ENCODE data around the gene TARS3.

TARS3 gene

DNA sequence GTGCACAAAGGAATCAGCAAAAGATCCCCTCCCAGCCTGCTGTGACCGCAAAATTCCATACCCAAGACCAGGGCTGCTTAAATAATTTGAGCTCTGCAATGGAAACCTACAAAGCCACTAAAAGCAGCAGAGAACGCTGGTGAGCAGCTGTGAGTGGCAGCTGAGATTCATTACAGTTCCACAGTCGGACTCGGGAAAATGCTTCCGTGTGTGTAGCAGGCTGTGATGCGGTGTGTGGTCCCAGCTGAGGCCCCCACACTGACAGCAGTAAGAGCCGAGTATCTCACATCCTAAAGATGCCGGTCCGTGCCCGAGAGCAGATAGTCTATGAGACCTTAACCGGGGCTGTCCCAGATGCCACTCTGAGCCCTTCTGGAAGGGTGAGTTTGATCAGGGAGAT lies 109.5 kb downstream of the TARS3 start:
- Histone ChIP-seq H3K36me3 (ENCODE audit: control insufficient read depth, insufficient read depth, low read length) (no peaks in the 10 kb centered on the region), H3K27me3 (replicated peaks; ENCODE audit: control insufficient read depth, insufficient read depth, low read length) (no peaks in the 10 kb centered on the region), H3K4me3 (replicated peaks; ENCODE audit: low read depth, low read length) (no peak overlapping the region)
- TF ChIP-seq, protein P1, sequence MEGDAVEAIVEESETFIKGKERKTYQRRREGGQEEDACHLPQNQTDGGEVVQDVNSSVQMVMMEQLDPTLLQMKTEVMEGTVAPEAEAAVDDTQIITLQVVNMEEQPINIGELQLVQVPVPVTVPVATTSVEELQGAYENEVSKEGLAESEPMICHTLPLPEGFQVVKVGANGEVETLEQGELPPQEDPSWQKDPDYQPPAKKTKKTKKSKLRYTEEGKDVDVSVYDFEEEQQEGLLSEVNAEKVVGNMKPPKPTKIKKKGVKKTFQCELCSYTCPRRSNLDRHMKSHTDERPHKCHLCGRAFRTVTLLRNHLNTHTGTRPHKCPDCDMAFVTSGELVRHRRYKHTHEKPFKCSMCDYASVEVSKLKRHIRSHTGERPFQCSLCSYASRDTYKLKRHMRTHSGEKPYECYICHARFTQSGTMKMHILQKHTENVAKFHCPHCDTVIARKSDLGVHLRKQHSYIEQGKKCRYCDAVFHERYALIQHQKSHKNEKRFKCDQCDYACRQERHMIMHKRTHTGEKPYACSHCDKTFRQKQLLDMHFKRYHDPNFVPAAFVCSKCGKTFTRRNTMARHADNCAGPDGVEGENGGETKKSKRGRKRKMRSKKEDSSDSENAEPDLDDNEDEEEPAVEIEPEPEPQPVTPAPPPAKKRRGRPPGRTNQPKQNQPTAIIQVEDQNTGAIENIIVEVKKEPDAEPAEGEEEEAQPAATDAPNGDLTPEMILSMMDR (IDR thresholded peaks at IDR 0.05; ENCODE audit: insufficient read depth, low read length, poor library complexity, severe bottlenecking): no peak
- no peak for DNase-seq (ENCODE audit: extremely low read depth, insufficient read length)

DNA sequence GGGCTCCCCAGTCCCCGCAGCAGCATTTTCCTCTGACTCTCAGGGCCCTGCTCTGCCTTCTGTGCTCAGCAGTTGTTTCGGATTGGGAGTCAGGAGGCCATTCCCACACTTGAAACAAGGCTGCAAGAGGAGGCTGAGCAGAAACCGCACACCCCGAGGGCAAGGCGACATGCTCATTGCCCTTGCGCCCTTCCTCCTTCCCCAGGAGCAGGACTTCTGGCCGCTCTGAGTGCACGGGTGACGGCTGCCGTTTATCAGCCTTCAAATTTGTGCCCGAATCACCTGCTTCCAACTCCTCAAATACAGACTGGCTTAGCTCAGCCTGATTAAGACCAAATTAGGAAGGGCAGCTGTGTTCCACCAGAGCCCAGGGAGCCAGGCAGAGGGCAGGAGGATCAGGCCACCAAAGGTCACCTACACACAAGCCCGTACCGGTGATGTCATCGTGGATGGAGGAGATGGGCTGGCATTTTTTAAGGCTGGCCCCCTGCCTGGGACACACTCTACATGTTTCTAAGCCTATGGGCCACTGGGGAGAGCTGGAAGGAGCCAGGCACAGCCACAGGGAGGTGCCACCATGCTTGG lies 110.2 kb downstream of the TARS3 start:
- no peaks in the 10 kb centered on the region for H3K27me3 ChIP-seq (replicated peaks; ENCODE audit: control insufficient read depth, insufficient read depth, low read length)

DNA sequence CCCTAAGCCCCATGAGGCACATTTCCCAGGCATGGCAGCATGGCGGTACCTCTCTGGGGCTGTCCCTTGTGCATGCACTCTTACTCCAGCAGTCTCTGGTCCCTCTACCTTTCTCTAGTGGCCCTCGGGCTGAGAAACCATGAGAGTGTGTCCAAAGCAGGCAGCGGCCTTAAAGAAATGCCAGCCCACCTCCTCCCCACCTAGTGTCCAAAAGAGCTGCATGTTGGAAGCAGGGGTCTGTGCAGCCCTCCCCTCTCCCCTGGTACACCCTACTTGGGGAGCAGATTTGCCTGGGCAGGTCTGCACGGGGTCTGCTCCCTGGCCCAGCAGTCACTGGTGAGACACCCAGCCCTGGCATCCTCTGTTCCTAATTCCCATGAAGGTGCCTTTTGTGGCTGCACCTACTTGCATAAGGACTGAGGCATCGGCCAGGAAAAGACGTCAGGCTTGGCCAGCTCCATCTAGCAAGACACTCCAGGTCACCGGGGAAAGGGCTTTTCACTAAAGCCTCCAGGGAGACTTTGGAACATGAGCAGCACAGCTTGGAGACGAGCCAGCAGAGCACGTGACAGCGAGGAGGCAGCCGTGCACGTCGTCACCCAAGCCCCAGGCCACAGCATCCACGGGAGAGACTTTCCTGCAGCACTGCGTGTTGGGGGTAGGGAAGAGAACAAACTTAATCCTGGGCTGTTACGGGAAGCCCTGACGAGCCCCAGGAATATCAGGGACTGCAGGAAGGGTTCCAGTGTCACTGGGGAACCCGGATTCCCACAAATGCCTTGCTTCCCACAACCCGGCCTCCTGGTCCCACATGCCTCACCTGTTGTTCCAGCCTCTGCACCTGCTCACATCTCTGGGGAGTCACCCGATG lies 110.9 kb downstream of the TARS3 start:
- DNase-seq (ENCODE audit: extremely low read depth, insufficient read length): no peak
- TF ChIP-seq, protein P1 (IDR thresholded peaks at IDR 0.05; ENCODE audit: insufficient read depth, low read length, poor library complexity, severe bottlenecking): no peak
- H3K36me3 ChIP-seq (ENCODE audit: control insufficient read depth, insufficient read depth, low read length): no peaks in the 10 kb centered on the region
- H3K4me3 ChIP-seq (replicated peaks; ENCODE audit: low read depth, low read length): no peak overlapping the region
- H3K27me3 ChIP-seq (replicated peaks; ENCODE audit: control insufficient read depth, insufficient read depth, low read length): no peaks in the 10 kb centered on the region

More for the DNA sequence above, 110.2 kb downstream of the TARS3 start:
- DNase-seq (ENCODE audit: extremely low read depth, insufficient read length): no peak
- Histone ChIP-seq H3K36me3 (ENCODE audit: control insufficient read depth, insufficient read depth, low read length) (no peaks in the 10 kb centered on the region), H3K4me3 (replicated peaks; ENCODE audit: low read depth, low read length) (no peak overlapping the region)
- TF ChIP-seq, protein P1 (IDR thresholded peaks at IDR 0.05; ENCODE audit: insufficient read depth, low read length, poor library complexity, severe bottlenecking): no peak

DNA sequence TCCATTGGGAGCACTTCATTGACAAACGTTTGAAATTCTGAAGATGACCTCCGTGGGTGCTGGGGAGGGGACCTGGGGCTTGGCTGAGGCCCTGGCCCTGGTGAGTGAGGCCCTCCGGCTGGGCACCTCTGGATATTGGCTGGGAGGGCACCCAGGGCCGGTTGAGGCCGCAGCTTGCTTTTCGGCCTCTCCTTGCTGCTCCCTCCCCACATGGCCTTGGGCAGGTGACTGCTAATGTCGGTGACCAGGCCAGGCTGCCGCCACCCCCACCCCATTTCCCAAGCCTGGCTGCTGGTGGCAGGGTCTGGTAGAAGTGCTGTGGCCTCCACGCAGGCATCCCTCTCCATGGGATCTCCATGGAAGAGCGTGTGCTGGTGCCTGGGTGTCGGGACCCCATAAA lies 111.6 kb downstream of the TARS3 start:
- no peak for DNase-seq (ENCODE audit: extremely low read depth, insufficient read length)
- Histone ChIP-seq H3K36me3 (ENCODE audit: control insufficient read depth, insufficient read depth, low read length) (no peaks in the 10 kb centered on the region), H3K27me3 (replicated peaks; ENCODE audit: control insufficient read depth, insufficient read depth, low read length) (no peaks in the 10 kb centered on the region), H3K4me3 (replicated peaks; ENCODE audit: low read depth, low read length) (no peak overlapping the region)
- TF ChIP-seq, protein P1 (IDR thresholded peaks at IDR 0.05; ENCODE audit: insufficient read depth, low read length, poor library complexity, severe bottlenecking): no peak

DNA sequence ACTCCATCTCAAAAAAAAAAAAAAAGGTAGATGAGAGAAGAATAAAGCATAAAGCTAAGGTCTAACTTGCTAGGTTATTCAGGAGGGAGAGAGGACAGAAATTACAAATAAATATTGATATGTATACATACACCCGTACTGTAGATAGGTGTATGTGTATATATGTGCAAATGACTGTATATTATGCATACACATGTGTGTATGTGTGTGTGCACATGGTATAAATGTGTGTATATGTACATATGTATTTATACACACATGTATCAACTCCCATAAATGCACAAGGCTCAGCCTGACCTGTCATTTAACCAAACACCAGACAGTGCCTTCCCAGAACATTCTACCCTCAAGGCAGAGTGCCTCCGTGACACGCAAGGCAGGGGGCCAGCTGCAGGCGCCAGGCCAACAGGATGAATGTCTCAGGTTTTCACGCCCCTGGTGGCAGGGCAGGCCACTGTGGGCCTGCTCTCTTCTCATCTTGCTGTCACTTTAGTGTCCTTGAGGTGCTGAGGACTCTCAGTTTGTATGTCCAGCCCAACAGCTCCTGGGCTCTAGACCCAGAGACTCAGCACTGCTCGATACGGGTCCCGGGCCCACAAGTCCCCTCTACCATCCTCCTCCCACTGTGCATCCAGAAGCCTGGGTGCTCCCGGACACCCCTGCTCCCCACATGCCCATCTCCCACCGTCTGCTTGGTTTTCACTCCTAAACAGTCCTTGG lies 112.5 kb downstream of the TARS3 start:
- H3K36me3 ChIP-seq (ENCODE audit: control insufficient read depth, insufficient read depth, low read length): no peaks in the 10 kb centered on the region
- TF ChIP-seq, protein P1 (IDR thresholded peaks at IDR 0.05; ENCODE audit: insufficient read depth, low read length, poor library complexity, severe bottlenecking): no peak
- no peaks in the 10 kb centered on the region for H3K27me3 ChIP-seq (replicated peaks; ENCODE audit: control insufficient read depth, insufficient read depth, low read length)
- no peak overlapping the region for H3K4me3 ChIP-seq (replicated peaks; ENCODE audit: low read depth, low read length)
- no peak for DNase-seq (ENCODE audit: extremely low read depth, insufficient read length)
